Endometrial microvascular endothelial cells (primary cell): ENCODE measurements around the gene SPAG4. TPM values are rescaled to one million over a fixed set of nuclear protein-coding genes. Genes with fewer than 3 reads are reported as not detected.

Experiments
- in situ Hi-C: cut with HindIII; loops from 2 replicates; pipeline ENCODE4 v1.10.0; 2017; ENCODE audit warnings: low sequenced_read_pairs, low pct_unique_long_range_greater_than_20kb; ENCODE audit errors: inconsistent ontology term
- total RNA-seq: library from RNA; depleted of rRNA; stranded (reverse); fragments of >200 nt; gene quantifications from one replicate; pipeline ENCODE4 v1.2.3, GENCODE V29; 2015; ENCODE audit errors: inconsistent ontology term

The SPAG4 gene
- total RNA-seq, 1 donor from 2014 or later = 1.0 TPM

DNA sequence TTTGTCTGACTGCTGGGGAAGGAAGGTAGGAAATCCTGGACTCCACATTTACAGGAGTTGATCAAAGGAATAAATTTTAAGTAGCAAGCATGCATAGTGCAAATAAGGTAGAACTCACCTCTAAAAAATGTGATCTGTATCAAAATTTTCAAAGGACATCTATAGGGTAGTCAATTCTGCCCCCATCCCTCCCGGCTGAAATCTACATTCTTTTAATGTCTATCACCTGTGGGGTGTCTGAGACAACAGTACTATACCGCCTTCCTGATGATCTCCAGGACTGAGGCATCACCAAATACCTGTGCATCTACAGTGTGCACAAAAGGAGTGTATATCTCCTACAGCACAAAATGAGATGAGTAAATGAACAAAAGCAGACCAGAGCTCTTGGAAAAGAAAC lies 29.2 kb downstream of the SPAG4 start:
- in situ Hi-C loops = no loop called here

DNA sequence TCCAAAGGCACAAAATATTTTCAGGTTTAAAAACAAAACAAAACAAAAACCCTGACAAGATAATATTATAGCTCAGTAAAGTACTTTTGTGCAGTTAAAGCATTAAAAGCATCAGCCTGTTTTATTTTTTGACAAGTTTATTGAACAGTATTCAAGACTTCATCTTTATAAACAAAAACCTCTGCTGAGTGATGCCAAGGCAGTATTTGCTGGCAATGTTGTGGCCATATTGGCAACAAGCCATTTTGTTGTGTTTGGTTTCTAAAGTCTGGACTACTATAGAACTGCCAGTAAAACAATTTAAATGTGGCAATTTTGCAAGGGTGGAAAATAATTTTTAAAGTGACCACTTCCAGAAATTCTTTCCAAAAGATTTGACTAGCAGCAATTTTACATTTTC lies 33.2 kb downstream of the SPAG4 start:
- in situ Hi-C loops = no loop called here

DNA sequence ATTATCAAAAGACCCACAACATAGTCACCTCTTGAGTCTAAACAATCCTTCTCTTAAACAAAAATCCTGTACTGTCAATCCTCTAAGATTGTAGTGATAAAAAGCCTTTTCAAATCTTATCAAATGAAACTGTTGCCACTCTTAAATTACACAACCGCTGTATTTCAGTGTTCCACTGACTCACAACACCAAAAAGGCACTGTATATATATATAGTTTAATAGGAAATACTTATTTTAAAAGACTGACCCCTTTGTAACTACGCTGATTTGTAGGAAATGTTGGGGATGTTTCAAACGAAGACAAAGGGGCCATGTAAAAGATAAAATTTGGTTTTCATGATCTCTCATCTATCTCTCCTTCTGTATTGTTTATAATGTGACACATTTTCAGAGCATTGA lies 35.0 kb downstream of the SPAG4 start:
- in situ Hi-C loops = no loop called here

DNA sequence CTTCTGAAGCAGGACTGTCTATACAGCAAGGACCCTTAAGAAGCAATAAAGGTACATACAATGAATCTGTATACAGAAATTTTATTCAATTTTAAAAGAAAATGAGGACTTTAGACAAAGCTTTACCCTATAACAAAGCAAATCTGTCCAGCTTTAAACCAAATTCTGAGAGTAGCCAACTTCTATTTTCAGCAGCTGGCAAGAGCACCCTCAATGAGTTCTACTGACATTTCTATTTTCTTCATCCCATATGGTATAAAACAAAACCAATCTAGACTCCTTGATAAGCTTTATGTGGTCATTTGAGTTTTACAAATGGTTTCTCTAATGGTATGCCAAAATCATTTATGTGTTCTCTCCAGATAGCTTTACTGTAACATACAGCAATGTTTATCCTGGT lies 36.3 kb downstream of the SPAG4 start:
- in situ Hi-C loops = no loop called here

DNA sequence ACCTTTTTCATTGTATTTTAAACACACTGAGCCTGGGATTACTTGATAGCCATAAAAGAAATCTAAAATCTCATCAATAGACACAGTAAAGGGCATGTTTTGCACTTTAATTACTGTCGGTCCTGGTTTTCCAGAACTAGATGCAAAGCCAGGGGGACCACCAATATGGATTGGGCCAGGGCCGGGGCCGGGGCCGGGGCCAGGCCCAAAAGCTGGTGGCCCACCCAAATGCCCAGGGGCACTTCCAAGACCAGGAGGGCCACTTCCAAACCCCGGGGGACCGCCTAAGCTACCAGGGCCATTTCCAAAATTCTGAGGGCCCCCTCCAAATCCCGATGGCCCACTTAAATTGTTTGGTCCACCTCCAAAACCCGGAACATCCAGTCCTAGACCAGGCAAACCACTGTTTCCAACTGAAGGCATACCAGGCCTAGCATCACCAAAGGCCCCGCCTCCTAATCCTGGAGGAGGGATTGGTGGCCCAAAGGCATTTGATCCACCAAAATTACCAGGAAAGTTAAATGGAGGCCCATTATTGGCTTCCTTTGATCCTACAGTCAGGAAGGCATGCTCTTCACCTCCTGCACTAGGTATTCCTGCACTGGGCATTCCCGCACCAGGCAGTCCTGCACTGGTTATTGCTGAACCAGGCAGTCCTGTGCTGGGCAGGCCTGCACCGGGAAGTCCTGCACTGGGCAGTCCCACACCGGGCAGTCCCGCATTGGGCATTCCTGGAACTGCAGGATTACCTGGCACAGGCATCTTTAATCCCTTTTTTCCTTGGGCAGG lies 37.2 kb downstream of the SPAG4 start:
- in situ Hi-C loops = no loop called here

DNA sequence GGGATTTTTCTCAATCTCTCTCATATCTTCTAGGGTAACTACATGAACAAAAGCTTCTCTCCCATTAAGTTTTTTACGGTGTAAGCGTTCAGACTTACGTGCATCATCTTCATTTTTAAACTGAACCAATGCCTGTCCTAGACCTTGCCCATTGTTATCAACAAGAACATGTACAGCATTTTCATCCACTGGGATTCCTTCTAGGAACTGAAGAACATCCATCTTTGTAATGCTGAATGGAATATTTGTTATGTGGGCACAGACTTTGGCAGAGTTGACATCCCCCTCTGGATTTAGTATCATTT lies 37.8 kb downstream of the SPAG4 start:
- in situ Hi-C loops = no loop called here

DNA sequence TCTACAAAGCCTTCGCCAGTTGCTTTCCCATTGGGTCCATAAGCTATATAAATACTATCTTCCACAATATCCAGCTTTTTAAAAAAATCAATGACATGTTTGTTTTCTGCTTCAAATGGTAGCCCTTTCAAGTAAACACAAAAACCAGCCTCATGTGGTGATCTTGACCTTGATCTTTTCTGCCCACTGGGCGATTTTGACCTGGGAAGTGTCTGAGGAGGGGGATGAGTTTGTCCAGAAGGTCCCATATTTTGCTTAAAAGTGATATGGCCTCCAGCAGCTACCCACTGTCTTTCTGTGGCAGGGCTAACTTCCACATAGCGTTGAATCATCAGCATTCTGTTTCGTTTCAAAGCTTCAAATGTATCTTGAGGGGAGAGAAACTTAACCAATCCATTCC lies 38.3 kb downstream of the SPAG4 start:
- in situ Hi-C loops = no loop called here

DNA sequence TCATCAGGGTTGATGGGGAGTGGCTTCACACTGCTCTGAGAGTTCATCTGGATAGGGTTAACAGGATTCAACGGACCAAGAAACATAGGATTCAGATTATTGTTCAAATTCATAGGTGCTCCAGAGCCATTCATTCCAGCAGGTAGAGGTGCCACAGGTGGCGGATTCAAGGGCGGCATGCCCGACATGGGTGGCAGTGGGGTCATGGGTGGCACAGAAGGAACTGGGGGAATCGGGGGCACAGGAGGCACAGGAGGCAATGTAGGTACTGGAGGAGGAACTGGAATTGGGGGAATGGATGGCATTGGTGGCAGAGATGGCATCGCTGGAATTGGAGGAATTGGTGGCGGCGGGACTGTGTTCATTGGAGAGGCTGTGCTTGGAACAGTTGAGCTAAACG lies 38.8 kb downstream of the SPAG4 start:
- in situ Hi-C loops = no loop called here

DNA sequence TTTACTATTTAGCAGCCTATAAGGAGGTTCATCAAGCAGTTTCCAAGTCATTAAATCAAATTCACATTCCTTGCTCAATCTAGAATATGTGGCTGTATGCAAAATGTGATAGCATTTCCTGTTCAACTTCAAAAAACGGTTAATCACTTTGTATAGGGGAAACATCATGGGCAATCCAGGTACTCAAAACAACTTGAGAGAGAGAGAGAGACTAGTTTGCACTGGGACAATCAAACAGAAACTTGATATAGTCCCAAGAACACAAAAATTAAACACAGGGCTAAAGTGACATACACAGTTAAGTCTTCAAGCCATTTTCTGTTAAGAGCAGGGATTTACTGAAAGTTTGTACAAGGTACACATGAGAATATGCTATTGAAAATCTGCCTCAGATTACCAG lies 41.6 kb downstream of the SPAG4 start:
- in situ Hi-C loops = no loop called here

DNA sequence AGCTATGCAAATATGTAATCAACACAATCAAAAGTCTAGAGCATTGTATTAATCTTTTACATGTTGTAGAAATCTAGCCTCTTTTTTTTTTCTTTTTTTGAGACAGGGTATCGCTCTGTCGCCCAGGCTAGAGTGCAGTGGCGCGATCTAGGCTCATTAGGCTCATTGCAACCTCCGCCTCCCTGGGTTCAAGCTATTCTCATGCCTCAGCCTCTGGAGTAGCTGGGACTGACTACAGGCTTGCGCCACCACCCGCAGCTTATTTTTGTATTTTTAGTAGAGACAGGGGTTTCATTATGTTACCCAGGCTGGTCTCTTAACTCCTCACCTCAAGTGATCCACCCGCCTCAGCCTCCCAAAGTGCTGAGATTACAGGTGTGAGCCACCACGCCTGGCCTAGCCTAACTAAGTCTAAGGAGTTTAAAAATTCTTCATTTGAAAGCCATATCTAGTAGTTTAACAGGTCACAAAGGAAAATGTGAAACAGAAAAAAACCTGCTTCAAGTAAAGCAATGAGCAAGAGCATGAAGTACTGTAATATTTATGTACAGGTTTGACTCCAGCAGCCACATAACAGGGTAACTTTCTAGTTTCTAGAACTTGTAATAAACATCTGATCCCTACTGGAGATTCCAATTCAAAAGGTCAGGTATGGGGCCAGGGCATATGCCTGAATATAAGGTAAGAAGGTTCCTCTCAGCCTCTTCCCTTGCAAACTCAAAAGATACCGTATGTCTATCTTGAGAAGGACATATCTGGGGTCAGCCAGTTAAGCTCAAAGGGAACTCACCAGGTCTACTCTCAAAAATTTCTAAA lies 44.7 kb downstream of the SPAG4 start:
- in situ Hi-C loops = no loop called here

DNA sequence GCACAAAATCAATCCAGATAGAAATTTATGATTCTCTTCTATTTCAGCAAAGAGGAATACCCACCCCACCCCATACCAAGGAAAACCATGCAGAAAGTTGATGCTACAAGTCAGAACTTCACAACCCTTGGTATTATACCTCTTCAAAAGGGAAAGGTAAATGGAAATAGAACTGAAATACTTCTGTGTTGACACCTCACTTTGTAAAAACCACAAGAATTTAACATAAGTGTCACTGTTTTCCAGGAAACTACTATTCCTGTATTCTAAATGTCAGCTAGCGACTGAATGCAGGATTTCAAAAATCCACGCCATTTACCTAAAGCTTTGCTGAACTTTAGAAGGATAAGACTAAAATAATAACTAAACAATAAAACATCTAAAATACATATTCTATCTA lies 45.4 kb downstream of the SPAG4 start:
- in situ Hi-C loops = no loop called here

DNA sequence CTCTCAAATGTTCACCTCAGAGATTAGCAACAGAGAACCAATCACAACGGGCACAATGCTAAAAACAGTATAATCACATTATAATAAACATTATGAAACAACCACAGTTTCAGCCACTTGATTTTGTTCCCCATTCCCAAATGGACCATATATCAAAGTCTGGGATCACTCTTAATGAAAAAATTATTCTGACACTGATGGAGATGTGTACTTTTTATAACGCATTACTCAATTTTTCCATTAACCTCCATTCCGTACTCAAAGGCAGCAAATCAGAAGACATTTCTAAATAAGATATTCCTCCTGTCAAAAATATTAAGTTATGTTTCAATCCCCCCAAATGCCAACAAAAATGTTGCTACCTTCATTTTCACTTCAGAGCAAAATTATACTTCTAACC lies 46.3 kb downstream of the SPAG4 start:
- in situ Hi-C loops = no loop called here

DNA sequence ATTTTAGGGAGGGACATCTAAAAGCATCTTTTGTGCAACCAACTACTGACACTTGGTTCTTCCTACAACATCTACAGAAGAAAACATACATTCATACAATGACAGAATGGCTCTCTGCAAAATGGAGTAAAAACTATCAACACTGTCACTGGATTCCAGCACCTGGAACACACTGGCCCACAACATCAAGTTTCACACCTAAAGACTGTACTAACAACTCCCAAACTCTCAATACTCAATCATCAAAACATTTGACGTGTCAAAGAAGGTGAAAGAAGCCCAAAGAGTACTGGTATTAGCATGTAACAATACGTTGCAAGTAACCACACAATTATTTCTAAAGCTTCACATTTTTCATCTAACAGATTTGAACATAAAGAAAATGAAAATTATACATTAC lies 46.9 kb downstream of the SPAG4 start:
- in situ Hi-C loops = no loop called here

DNA sequence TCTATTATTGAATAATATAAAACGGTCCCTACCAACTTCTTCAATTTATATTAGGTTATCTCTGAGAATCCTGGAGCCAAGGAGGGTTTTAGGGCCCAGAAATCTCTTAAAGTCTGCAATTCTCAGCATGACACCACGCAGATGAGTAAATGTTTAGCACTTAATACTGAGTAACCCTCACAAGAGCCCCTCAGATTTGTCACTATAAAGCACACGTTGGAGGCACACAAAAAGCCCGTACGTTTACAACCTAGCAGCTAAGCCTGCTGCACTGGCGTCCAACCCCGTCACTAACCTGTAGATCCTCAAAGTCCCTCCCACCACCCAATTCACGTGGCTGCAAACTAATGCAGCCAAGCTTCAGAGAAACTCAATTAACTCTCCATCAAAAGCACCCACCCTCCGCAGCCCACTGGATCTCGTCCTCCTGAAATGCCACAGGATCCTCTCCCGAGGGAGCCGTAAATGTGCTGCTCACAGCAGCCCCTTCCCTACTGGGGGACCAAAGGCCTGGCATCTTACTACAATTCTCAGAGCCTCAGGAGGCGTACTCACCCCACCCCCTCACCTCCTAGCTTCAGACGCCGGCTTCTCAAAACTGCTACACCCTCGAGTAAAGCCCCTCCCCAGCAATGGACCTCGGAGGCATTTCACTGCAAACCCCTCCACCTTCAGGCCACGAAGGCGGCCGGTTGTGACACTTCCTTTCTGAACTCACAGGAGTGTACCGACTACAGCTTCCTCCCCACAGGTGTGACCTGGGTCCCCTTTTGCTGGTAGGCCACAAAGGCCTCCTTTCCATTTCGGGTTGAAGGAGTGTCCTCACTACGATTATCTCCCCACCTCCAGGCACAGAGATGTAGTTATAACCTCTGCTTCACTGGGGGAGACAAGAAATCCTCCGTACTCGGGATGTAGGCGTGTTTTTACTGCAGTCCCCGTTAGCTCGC lies 48.2 kb downstream of the SPAG4 start:
- in situ Hi-C loops = no loop called here

DNA sequence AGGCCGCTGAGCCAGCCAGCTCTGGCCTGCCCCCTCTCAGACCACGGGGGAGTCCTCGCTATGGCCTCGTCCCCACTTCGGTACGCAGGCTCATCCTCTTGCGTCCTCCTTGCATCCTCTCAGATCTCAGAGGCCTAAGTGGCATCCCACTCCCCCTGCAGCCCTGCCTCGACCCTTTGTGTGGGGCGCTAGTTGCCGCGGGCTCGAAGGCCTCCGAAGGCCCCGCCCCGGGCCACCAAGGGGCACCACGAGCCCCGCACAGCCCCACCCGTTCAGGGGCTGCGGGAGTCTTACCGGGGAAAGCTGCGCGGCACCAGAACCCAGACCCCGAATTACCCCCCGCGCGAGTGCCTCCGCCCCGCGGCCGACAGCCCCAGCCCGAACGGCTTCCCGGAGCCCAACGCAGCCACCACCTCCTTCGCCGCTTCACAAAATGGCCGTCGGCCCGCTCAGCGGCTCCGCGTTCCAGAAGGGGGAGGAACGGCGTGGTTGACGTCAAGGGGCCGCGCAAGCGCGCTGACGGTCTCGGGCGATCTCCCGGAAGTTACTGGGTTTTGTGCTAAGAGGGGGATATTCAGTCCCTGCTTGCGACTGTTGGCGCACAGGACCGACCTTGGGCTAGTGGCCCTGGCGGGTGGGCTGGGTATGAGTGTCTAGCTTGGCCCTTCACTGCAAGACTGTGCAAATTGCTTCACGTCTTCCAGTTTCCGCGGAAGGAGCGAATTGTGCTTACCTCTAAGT lies 49.0 kb downstream of the SPAG4 start, which contains the start of the genes CPNE1 and RBM12:
Gene CPNE1, minus strand, starts transcription at position 435 of the 741 bp plus-strand sequence. CDS start 31,977 bp downstream, outside the sequence.
Gene RBM12, minus strand, starts transcription at position 435 of the 741 bp plus-strand sequence. CDS start 9,578 bp downstream, outside the sequence.
- in situ Hi-C loops = no loop called here

DNA sequence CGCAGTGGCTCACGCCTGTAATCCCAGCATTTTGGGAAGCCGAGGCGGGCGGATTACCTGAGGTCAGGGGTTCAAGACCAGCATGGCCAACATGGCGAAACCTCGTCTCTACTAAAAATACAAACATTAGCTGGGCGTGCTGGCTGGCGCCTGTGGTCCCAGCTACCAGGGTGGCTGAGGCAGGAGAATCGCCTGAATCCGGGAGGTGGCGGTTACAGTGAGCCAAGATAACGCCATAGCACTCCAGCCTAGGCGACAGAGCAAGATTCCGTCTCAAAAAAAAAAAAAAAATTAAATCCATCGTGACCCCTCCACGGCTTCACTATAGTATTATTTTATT lies 50.3 kb downstream of the SPAG4 start:
- in situ Hi-C loops = no loop called here

DNA sequence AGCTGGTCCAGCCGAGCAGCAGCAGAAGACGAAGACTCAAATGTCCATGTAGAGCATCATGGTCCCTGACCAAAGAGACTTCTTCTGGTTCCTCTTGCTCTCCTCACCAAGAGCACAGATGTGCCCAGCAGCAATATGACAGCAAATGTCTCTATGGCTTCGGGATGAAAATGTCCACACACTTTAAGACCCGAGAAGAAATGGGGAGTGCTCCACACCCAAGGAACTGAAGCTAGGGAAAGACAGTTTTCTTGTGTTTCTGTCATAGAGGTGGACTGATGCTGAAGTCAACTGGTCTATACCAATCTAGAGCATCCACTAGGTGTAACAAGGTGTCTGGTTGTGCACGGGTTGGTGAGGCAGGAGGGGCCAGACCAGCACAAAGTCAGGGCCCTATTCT lies 53.6 kb downstream of the SPAG4 start:
- in situ Hi-C loops = no loop called here

DNA sequence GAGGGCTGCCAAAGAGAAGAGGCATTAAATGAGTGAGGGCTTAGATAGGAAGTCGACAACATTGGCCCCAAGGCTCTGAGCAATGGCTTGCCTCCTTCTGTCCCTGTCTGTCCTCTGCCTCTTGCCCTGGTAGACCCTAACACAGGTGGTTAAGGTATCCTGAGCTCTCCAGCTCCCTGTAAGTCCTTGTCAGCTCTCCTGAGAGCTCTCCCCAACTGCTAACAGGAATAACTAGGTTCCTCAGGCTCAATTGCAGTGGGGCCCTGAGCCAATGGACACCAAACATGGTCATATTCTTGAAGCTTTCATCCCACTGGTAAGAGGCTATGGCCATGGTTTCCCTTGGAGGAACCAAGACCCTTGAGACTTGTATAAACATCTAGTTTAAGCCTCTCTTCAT lies 54.1 kb downstream of the SPAG4 start:
- in situ Hi-C loops = no loop called here
